22Rv1 (cell line): ENCODE results near the gene PCK2.

Experiments used
- H3K27ac ChIP-seq: fragments of 450-650 bp; 2 replicates; pipeline ENCODE4 v1.5.1; 2017
- CTCF ChIP-seq: fragments of 450-650 bp; IDR thresholded peaks from 2 replicates; pipeline ENCODE4 v1.5.1; 2017; ENCODE audit warnings: mild to moderate bottlenecking
- ZFX ChIP-seq: fragments of 450-650 bp; IDR thresholded peaks from 2 replicates; pipeline ENCODE4 v1.6.1; 2017; ENCODE audit warnings: antibody characterized with exemption, borderline replicate concordance

Gene PCK2

GRCh38 chr14:24138396-24139271, 44.5 kb downstream of the PCK2 start:
- peak overlapping the region; percentile 94 for H3K27ac ChIP-seq
- TF ChIP-seq ZFX (no peak), CTCF (no peak)

- TF ChIP-seq ZFX (no peak), CTCF (no peak)
- peak overlapping the region; percentile 94 for H3K27ac ChIP-seq
Measured at GRCh38 chr14:24139272-24139934, 45.3 kb downstream of the PCK2 start.

- H3K27ac ChIP-seq = peak within 1 kb of the TSS; percentile 94
- TF ChIP-seq CTCF (peak; percentile 48), ZFX (no peak)
Measured at GRCh38 chr14:24141097-24141880, 47.2 kb downstream of the PCK2 start, which contains the start of gene EMC9. TSS of gene EMC9 (minus strand) at chr14:24141591. CDS start at chr14:24141304, 287 bp downstream.

GRCh38 chr14:24143511-24143910, 49.4 kb downstream of the PCK2 start:
- H3K27ac ChIP-seq = peak overlapping the region; percentile 94; the same call in 1 of the 2 replicates
- TF ChIP-seq CTCF = no peak

- TF ChIP-seq ZFX (no peak), CTCF (no peak)
- H3K27ac ChIP-seq = 0 out of 2 replicates have a peak overlapping the region, but pooled peaks have one; percentile 94
Measured at GRCh38 chr14:24144451-24144850, 50.3 kb downstream of the PCK2 start.

- H3K27ac ChIP-seq = peak overlapping the region; percentile 93
- TF ChIP-seq CTCF = no peak
- TF ChIP-seq ZFX = no peak
Measured at GRCh38 chr14:24145219-24145618, 51.1 kb downstream of the PCK2 start.
